ENCODE measurements around the gene MAN1C1. TPM values are rescaled to one million over a fixed set of nuclear protein-coding genes. Genes with fewer than 3 reads are reported as not detected.

Gene MAN1C1
- total and polyA plus RNA-seq, 9 of the 15 experiments (the other 6 are each of a cell fraction or from before 2014, with no cell fraction given): 0.04 to 0.44 (median 0.10) TPM; not detected in 3

DNA sequence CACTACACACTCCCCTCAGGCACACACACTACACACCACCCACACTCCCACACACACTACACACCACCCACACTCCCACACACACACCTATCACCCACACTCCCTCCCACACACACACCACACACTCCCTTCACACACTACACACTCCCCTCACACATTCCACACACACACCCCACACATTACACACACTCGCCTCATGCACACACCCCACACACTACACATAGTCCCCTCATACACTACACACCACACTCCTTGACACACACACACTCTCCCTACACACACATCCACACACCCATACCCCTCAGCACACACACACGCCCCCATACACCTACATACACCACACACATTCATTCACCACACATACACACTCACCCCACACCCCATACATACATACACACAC is 152.4 kb downstream of the MAN1C1 start (continued):
- TF ChIP-seq, protein P1, sequence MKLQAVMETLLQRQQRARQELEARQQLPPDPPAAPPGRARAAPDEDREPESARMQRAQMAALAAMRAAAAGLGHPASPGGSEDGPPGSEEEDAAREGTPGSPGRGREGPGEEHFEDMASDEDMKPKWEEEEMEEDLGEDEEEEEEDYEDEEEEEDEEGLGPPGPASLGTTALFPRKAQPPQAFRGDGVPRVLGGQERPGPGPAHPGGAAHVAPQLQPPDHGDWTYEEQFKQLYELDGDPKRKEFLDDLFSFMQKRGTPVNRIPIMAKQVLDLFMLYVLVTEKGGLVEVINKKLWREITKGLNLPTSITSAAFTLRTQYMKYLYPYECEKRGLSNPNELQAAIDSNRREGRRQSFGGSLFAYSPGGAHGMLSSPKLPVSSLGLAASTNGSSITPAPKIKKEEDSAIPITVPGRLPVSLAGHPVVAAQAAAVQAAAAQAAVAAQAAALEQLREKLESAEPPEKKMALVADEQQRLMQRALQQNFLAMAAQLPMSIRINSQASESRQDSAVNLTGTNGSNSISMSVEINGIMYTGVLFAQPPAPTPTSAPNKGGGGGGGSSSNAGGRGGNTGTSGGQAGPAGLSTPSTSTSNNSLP (IDR thresholded peaks at IDR 0.05; ENCODE audit: borderline replicate concordance, low read depth, low read length): no peak
- TF ChIP-seq, protein P2, sequence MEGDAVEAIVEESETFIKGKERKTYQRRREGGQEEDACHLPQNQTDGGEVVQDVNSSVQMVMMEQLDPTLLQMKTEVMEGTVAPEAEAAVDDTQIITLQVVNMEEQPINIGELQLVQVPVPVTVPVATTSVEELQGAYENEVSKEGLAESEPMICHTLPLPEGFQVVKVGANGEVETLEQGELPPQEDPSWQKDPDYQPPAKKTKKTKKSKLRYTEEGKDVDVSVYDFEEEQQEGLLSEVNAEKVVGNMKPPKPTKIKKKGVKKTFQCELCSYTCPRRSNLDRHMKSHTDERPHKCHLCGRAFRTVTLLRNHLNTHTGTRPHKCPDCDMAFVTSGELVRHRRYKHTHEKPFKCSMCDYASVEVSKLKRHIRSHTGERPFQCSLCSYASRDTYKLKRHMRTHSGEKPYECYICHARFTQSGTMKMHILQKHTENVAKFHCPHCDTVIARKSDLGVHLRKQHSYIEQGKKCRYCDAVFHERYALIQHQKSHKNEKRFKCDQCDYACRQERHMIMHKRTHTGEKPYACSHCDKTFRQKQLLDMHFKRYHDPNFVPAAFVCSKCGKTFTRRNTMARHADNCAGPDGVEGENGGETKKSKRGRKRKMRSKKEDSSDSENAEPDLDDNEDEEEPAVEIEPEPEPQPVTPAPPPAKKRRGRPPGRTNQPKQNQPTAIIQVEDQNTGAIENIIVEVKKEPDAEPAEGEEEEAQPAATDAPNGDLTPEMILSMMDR (IDR thresholded peaks at IDR 0.05 in 2 of 3, conservative IDR thresholded peaks at IDR 0.05 in 1 of 3; ENCODE audit: insufficient read depth in 2 of 3, low read depth in 1 of 3, low read length in 3 of 3): no peak
- TF ChIP-seq NCOA4 (IDR thresholded peaks at IDR 0.05; ENCODE audit: partially characterized antibody): no peak
- TF ChIP-seq NRF1 (conservative IDR thresholded peaks at IDR 0.05 in 1 of 2, IDR thresholded peaks at IDR 0.05 in 1 of 2): no peak
- TF ChIP-seq, protein P3, sequence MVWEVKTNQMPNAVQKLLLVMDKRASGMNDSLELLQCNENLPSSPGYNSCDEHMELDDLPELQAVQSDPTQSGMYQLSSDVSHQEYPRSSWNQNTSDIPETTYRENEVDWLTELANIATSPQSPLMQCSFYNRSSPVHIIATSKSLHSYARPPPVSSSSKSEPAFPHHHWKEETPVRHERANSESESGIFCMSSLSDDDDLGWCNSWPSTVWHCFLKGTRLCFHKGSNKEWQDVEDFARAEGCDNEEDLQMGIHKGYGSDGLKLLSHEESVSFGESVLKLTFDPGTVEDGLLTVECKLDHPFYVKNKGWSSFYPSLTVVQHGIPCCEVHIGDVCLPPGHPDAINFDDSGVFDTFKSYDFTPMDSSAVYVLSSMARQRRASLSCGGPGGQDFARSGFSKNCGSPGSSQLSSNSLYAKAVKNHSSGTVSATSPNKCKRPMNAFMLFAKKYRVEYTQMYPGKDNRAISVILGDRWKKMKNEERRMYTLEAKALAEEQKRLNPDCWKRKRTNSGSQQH (CRISPR knock-in tag; IDR thresholded peaks at IDR 0.05): peak; percentile 77
- TF ChIP-seq U2AF1 (optimal IDR thresholded peaks at IDR 0.05; ENCODE audit: low read depth, low read length): no peak
- no peak for TF ChIP-seq RBM34 (IDR thresholded peaks at IDR 0.05; ENCODE audit: borderline replicate concordance, insufficient read depth, low read length)
- 0 out of 2 replicates have a peak, but pooled peaks have one; percentile 47 for TF ChIP-seq OTX1 (CRISPR knock-in tag; IDR thresholded peaks at IDR 0.05)
- no peak for TF ChIP-seq ZNF232 (CRISPR knock-in tag; IDR thresholded peaks at IDR 0.05)
- TF ChIP-seq, protein P4, sequence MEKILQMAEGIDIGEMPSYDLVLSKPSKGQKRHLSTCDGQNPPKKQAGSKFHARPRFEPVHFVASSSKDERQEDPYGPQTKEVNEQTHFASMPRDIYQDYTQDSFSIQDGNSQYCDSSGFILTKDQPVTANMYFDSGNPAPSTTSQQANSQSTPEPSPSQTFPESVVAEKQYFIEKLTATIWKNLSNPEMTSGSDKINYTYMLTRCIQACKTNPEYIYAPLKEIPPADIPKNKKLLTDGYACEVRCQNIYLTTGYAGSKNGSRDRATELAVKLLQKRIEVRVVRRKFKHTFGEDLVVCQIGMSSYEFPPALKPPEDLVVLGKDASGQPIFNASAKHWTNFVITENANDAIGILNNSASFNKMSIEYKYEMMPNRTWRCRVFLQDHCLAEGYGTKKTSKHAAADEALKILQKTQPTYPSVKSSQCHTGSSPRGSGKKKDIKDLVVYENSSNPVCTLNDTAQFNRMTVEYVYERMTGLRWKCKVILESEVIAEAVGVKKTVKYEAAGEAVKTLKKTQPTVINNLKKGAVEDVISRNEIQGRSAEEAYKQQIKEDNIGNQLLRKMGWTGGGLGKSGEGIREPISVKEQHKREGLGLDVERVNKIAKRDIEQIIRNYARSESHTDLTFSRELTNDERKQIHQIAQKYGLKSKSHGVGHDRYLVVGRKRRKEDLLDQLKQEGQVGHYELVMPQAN (IDR thresholded peaks at IDR 0.05; ENCODE audit: borderline replicate concordance): peak; percentile 23; the same call in 1 of the 2 replicates
- TF ChIP-seq, protein P5, sequence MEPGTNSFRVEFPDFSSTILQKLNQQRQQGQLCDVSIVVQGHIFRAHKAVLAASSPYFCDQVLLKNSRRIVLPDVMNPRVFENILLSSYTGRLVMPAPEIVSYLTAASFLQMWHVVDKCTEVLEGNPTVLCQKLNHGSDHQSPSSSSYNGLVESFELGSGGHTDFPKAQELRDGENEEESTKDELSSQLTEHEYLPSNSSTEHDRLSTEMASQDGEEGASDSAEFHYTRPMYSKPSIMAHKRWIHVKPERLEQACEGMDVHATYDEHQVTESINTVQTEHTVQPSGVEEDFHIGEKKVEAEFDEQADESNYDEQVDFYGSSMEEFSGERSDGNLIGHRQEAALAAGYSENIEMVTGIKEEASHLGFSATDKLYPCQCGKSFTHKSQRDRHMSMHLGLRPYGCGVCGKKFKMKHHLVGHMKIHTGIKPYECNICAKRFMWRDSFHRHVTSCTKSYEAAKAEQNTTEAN (CRISPR knock-in tag; IDR thresholded peaks at IDR 0.05): no peak
- TF ChIP-seq, protein P6, sequence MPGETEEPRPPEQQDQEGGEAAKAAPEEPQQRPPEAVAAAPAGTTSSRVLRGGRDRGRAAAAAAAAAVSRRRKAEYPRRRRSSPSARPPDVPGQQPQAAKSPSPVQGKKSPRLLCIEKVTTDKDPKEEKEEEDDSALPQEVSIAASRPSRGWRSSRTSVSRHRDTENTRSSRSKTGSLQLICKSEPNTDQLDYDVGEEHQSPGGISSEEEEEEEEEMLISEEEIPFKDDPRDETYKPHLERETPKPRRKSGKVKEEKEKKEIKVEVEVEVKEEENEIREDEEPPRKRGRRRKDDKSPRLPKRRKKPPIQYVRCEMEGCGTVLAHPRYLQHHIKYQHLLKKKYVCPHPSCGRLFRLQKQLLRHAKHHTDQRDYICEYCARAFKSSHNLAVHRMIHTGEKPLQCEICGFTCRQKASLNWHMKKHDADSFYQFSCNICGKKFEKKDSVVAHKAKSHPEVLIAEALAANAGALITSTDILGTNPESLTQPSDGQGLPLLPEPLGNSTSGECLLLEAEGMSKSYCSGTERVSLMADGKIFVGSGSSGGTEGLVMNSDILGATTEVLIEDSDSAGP (CRISPR knock-in tag; IDR thresholded peaks at IDR 0.05): no peak
- no peak for TF ChIP-seq ZC3H4 (CRISPR knock-in tag; IDR thresholded peaks at IDR 0.05; ENCODE audit: borderline replicate concordance)
- TF ChIP-seq, protein P7, sequence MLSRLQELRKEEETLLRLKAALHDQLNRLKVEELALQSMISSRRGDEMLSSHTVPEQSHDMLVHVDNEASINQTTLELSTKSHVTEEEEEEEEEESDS (CRISPR knock-in tag; IDR thresholded peaks at IDR 0.05): no peak
- TF ChIP-seq ZNF766 (CRISPR knock-in tag; conservative IDR thresholded peaks at IDR 0.05): no peak
- no peak for TF ChIP-seq FIP1L1 (IDR thresholded peaks at IDR 0.05; ENCODE audit: low read depth, low read length, poor library complexity, severe bottlenecking)
